Right renal cortex interstitium (tissue), 3 donors: ENCODE results near the gene PLK3. TPM values are rescaled to one million over a fixed set of nuclear protein-coding genes. Genes with fewer than 3 reads are reported as not detected.
A peak's percentile ranks its signal among the peaks of the same experiment; 100 is the strongest.
"Not testable (repeated sequence)": the region's sequence is repeated elsewhere in the genome, so short reads cannot be mapped to it uniquely, and the experiment has no call there.

Experiments used
- DNase-seq, 3 donors: peaks; one replicate each; pipeline ENCODE4 v3.0.0-alpha.2; 2013; ENCODE audit warnings: low read depth in 3 of 3, low spot score in 2 of 3
- polyA plus RNA-seq, 3 donors: library from polyadenylated mRNA; unstranded; fragments of 120-200 nt; gene quantifications; one replicate each; pipeline ENCODE4 v1.2.1, GENCODE V29; 2013; ENCODE audit not compliant: insufficient read length in 3 of 3

PLK3 gene
- polyA plus RNA-seq, 3 donors: 5.1 to 6.1 (median 5.2) TPM

- no peak for DNase-seq
These were observed 13.2 kb upstream of the PLK3 start for GRCh38 chr1:44786841-44787426.

GRCh38 chr1:44787506-44787905 lies 12.7 kb upstream of the PLK3 start:
- DNase-seq: no peak

GRCh38 chr1:44788120-44788860 lies 11.9 kb upstream of the PLK3 start, which contains the start of gene BEST4:
Gene BEST4, minus strand, starts transcription at chr1:44788170. Its CDS starts 465 bp downstream, at chr1:44787705.
- DNase-seq: no peak

- DNase-seq: no peak
These were observed 9.0 kb upstream of the PLK3 start for GRCh38 chr1:44790968-44791801.

- DNase-seq: no peak
These were observed 7.3 kb upstream of the PLK3 start for GRCh38 chr1:44792736-44793502.

- not testable (repeated sequence) for DNase-seq
These were observed 2.3 kb upstream of the PLK3 start for GRCh38 chr1:44797886-44798285.

- no peak for DNase-seq
These were observed 1.5 kb upstream of the PLK3 start for GRCh38 chr1:44798481-44799365.

GRCh38 chr1:44801491-44802305 lies 1.5 kb downstream of the PLK3 start:
- DNase-seq: no peak

GRCh38 chr1:44802306-44803061 lies 2.3 kb downstream of the PLK3 start:
- DNase-seq: no peak

- no peak for DNase-seq
These were observed 2.8 kb downstream of the PLK3 start for GRCh38 chr1:44803062-44803311.

GRCh38 chr1:44803312-44804095 lies 3.3 kb downstream of the PLK3 start:
- no peak for DNase-seq

GRCh38 chr1:44805311-44806024 lies 5.3 kb downstream of the PLK3 start:
- no peak for DNase-seq

GRCh38 chr1:44806025-44806703 lies 6.0 kb downstream of the PLK3 start:
- DNase-seq: no peak

GRCh38 chr1:44806704-44807363 lies 6.7 kb downstream of the PLK3 start, which contains the start of gene DYNLT4:
Gene DYNLT4, minus strand, starts transcription at chr1:44807351. Its CDS starts 683 bp downstream, at chr1:44806668.
- no peak for DNase-seq

GRCh38 chr1:44807364-44808062 lies 7.3 kb downstream of the PLK3 start:
- peak; percentile 78 to 84 (median 82) for DNase-seq
